GM12864 (cell line): ENCODE measurements around the gene USP3.

Experiments used
- DNase-seq: peaks from one replicate; pipeline ENCODE4 v3.0.0-alpha.2; 2011; ENCODE audit warnings: low read depth
- H3K4me3 ChIP-seq: 2 replicates; pipeline ENCODE4 v1.5.1; 2011; ENCODE audit warnings: mild to moderate bottlenecking, low read depth, low read length, control low read depth
- TF ChIP-seq, protein P1 (sequence below): IDR thresholded peaks from 2 replicates; pipeline ENCODE4 v1.5.1; 2011; ENCODE audit warnings: low read depth, mild to moderate bottlenecking, moderate library complexity, low read length, control low read depth, inconsistent platforms; ENCODE audit errors: missing control alignments

Gene USP3

DNA sequence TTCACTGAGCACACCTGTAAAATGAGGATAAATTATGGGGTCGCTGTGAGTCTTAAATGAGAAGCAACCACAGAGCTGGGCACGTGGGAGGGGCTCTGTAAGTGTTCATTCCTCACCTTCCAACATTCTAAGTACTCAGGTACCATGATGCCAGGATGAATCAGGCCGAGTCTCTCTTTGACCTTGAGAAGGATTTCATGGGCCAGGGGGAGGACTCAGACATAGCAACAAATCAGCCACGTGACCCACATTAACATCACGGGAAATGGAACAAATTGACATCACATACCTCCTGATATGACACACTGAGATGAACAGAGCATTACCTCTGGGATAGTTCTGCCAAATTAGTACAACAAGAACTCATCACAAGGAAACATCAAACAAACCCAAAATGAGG is 35.2 kb upstream of the USP3 start:
- TF ChIP-seq, protein P1, sequence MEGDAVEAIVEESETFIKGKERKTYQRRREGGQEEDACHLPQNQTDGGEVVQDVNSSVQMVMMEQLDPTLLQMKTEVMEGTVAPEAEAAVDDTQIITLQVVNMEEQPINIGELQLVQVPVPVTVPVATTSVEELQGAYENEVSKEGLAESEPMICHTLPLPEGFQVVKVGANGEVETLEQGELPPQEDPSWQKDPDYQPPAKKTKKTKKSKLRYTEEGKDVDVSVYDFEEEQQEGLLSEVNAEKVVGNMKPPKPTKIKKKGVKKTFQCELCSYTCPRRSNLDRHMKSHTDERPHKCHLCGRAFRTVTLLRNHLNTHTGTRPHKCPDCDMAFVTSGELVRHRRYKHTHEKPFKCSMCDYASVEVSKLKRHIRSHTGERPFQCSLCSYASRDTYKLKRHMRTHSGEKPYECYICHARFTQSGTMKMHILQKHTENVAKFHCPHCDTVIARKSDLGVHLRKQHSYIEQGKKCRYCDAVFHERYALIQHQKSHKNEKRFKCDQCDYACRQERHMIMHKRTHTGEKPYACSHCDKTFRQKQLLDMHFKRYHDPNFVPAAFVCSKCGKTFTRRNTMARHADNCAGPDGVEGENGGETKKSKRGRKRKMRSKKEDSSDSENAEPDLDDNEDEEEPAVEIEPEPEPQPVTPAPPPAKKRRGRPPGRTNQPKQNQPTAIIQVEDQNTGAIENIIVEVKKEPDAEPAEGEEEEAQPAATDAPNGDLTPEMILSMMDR: no peak
- no peak overlapping the region for H3K4me3 ChIP-seq

DNA sequence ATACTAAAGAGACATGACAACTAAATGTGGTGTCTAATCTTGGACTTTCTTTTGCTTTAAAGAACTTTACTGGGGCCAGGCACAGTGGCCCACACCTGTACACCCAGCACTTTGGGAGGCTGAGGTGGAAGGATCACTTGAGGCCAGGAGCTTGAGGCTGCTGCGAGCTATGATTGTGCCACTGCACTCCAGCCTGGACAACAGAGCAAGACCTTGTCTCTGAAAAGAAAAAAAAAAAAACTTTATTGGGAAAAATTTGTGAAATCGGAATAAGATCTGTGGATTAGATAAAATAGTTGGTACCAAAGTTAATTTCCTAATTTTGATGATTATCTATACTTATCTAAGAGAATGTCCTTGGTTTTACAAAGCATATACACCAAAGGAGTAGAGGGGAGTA is 34.4 kb upstream of the USP3 start:
- no peak for DNase-seq
- no peak overlapping the region for H3K4me3 ChIP-seq
- TF ChIP-seq, protein P1: no peak

More for the DNA sequence above, 35.2 kb upstream of the USP3 start:
- DNase-seq: no peak

DNA sequence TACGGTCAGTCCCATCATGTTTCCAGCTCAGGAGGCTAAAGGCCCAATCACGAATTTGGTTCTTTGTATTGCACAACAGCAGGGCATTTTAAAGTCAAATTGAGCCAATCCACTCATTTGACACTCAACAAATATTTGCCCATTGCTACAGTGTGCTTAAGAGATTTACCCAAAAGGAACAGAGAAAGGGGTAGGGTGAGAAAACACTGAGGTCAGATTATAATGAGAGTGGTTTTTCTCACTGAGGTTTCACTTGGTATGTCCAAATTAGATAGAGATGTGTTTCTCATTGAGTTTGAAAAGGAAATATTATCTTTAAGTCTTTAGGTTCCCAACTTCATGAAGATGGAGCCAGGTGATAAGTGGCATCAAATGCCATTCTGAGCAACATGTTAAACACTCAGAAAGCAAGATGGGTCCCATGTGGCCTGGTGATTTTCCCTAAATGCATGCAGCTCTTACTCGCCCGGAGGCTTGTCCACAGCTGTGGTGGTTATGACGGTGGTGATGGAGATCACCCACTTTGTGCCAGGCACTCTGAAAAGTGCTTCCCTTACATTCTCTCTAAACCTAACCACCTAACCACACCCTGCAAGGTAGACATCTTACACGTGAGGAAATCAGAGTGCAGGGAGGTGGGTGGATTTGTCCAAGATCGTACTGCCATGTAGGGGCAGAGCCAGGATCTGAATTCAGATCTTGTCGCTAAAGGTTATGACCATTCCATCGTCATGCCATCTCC is 31.2 kb upstream of the USP3 start:
- no peak overlapping the region for H3K4me3 ChIP-seq
- DNase-seq: peak; percentile 71
- TF ChIP-seq, protein P1: no peak

DNA sequence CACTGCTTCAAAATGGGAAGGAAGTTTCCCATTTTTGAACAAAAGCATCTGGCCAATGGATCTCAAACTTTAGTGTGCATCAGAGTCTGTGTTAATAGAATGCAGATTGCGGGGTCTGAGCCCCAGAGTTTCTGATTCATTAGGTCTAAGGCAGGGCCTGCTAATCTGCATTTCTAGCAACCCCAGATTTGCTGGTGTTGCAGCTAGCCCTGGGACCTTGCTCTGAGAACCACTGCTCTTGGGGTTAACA is 30.7 kb upstream of the USP3 start:
- peak overlapping the region; percentile 14; the same call in 1 of the 2 replicates for H3K4me3 ChIP-seq
- DNase-seq: no peak
- TF ChIP-seq, protein P1: no peak

DNA sequence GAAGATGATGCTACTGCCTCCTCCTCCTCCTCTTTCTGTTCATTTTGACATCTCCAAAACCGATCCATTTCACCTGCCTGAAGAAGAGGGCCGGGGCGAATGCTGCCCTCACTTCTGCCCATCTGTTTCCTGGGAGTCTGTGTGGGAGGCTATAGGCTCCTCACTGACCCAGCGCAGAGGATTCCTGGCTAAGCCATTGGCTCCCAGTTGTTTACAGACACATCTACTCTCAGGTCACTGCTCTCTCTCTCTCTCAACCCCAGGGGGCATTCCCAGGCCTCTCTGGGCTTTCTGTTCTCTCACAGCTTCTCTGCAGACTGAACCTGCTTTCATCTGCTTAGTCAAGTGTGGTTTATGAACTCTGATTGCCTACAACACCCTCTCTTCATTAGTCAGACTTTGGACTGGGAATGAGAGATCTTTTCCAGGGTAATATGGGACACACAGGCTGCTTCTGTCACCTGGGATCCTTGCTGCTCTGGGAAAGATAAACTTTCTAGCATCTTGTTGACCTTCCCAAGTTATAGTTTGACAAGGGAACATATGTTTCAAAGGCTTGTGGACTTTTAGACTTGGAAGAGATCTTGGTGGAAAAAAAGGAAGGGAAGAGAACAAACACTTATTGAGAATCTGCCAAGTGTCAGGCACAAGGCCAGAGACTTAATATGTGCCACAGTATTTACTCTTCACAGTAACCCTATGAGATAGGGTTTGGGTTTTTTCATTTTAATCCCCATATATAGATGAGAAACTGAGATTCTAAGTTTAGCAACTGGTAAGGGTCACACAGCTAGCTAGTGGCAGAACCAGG is 30.2 kb upstream of the USP3 start:
- H3K4me3 ChIP-seq: peak overlapping the region; percentile 19; the same call in 1 of the 2 replicates
- DNase-seq: peak; percentile 84
- TF ChIP-seq, protein P1: peak; percentile 16

DNA sequence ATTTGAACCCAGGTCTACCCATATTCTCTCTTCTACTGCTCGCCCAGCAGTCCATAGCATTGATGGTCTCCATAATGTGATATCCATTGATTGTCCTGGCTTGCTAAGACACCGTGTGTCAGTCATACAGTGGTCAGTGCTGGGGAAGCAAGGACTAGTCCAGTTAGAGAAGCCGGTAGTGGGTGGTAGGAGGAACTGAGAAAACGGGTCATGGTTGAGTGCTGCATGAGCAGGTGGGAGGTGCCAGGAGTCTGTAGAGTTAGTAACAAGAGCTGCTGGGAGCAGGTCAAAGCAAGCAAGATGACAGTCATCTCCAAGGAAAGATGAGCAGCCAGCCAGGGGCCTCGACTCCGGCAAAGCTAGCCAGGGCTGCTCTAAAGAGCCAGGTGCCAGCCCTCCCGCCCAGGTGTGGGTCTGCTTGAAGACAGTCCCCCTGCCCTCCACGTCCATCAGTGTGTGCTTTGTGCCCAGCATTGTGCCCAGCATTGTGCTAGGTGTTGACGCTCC is 29.5 kb upstream of the USP3 start:
- TF ChIP-seq, protein P1: no peak
- H3K4me3 ChIP-seq: peak overlapping the region; percentile 19
- peak; percentile 96 for DNase-seq
